Raji (cell line): Measurements from ENCODE around the gene TTC31.

Source experiments
- POLR2A ChIP-seq: IDR thresholded peaks from 2 replicates; pipeline ENCODE4 v1.6.1; 2011; ENCODE audit warnings: low read depth, low read length, control low read depth; ENCODE audit not compliant: insufficient read depth

Gene TTC31

GRCh38 chr2:74472086-74472944 is 10.6 kb upstream of the TTC31 start, which contains the start of gene MRPL53:
TSS of gene MRPL53 (minus strand) at chr2:74472680. CDS start at chr2:74472660, 20 bp downstream.
- TF ChIP-seq POLR2A: peak; percentile 92

GRCh38 chr2:74472945-74473258 is 10.0 kb upstream of the TTC31 start:
- no peak for TF ChIP-seq POLR2A

GRCh38 chr2:74474481-74474880 is 8.4 kb upstream of the TTC31 start:
- no peak for TF ChIP-seq POLR2A

GRCh38 chr2:74474899-74475298 is 8.0 kb upstream of the TTC31 start:
- no peak for TF ChIP-seq POLR2A

- TF ChIP-seq POLR2A: no peak
Measured at GRCh38 chr2:74481431-74481830, 1.4 kb upstream of the TTC31 start.

- TF ChIP-seq POLR2A: no peak; the same call in 1 of the 2 replicates
Measured at GRCh38 chr2:74481961-74482800, 700 bp upstream of the TTC31 start.

- no peak for TF ChIP-seq POLR2A
Measured at GRCh38 chr2:74486141-74486540, 3.3 kb downstream of the TTC31 start.

GRCh38 chr2:74488643-74489481 is 6.0 kb downstream of the TTC31 start:
- no peak for TF ChIP-seq POLR2A

- no peak for TF ChIP-seq POLR2A
Measured at GRCh38 chr2:74489906-74490305, 7.0 kb downstream of the TTC31 start.

- TF ChIP-seq POLR2A: no peak
Measured at GRCh38 chr2:74491648-74492544, 9.0 kb downstream of the TTC31 start.

- no peak for TF ChIP-seq POLR2A
Measured at GRCh38 chr2:74493546-74493945, 10.7 kb downstream of the TTC31 start.

- TF ChIP-seq POLR2A: no peak
Measured at GRCh38 chr2:74495440-74495839, 12.6 kb downstream of the TTC31 start.

GRCh38 chr2:74496997-74497776 is 14.3 kb downstream of the TTC31 start:
- TF ChIP-seq POLR2A: no peak

- no peak for TF ChIP-seq POLR2A
Measured at GRCh38 chr2:74497777-74498499, 15.1 kb downstream of the TTC31 start.
